GM23248 (cell line): ENCODE data around the gene WFDC6.
"Not testable (repeated sequence)": the region's sequence is repeated elsewhere in the genome, so short reads cannot be mapped to it uniquely, and the experiment has no call there.

Source experiments
- EZH2 ChIP-seq: fragments of 200-600 bp; sonication (generic); IDR thresholded peaks from 2 replicates; pipeline ENCODE4 v1.6.1; 2018; ENCODE audit warnings: antibody characterized with exemption, mild to moderate bottlenecking; ENCODE audit not compliant: insufficient read depth, poor library complexity, severe bottlenecking
- EZH2phosphoT487 ChIP-seq: fragments of 200-600 bp; sonication (generic); IDR thresholded peaks from 2 replicates; pipeline ENCODE4 v1.6.1; 2018; ENCODE audit warnings: antibody characterized with exemption, moderate library complexity, mild to moderate bottlenecking, low read depth; ENCODE audit not compliant: insufficient read depth

DNA sequence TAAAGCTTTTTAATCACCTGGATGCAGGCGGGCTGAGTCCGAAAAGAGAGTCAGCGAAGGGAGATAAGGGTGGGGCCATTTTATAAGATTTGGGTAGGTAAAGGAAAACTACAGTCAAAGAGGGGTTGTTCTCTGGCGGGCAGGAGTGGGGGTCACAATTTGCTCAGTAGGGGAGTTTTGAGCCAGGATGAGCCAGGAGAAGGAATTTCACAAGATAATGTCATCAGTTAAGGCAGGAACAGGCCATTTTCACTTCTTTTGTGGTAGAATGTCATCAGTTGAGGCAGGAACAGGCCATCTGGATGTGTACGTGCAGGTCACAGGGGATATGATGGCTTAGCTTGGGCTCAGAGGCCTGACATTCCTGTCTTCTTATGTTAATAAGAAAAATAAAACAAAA lies 45.0 kb upstream of the WFDC6 start:
- not testable (repeated sequence) for TF ChIP-seq EZH2phosphoT487, EZH2
